DND-41 (cell line): ENCODE data around the gene PAK1IP1.

Source experiments
- ATAC-seq: fragments of 200-7000 bp; cut with Tn5 transposase; 3 replicates; pipeline ENCODE4 v1.9.1; 2021; ENCODE audit warnings: low read depth; ENCODE audit not compliant: insufficient read depth
- DNase-seq: peaks from one replicate; pipeline ENCODE4 v3.0.0-alpha.2; 2020
- H2AFZ ChIP-seq: 2 replicates; pipeline ENCODE4 v1.6.0; 2012; ENCODE audit warnings: low read depth, low read length
- H3K27ac ChIP-seq: 2 replicates; pipeline ENCODE4 v1.5.1; 2012; ENCODE audit warnings: low read length, inconsistent platforms
- H3K27me3 ChIP-seq: fragments of 200-600 bp; sonication (generic); 2 replicates; pipeline ENCODE4 v1.6.0; 2012; ENCODE audit warnings: low read length, mild to moderate bottlenecking, inconsistent platforms; ENCODE audit not compliant: insufficient read depth, poor library complexity
- H3K36me3 ChIP-seq: 2 replicates; pipeline ENCODE4 v1.5.1; 2012; ENCODE audit warnings: low read length, inconsistent platforms; ENCODE audit not compliant: insufficient read depth
- H3K4me1 ChIP-seq: 2 replicates; pipeline ENCODE4 v1.5.1; 2012; ENCODE audit warnings: mild to moderate bottlenecking, low read length; ENCODE audit not compliant: insufficient read depth
- H3K4me2 ChIP-seq: 2 replicates; pipeline ENCODE4 v1.6.0; 2012; ENCODE audit warnings: mild to moderate bottlenecking, moderate library complexity, low read length, inconsistent platforms; ENCODE audit not compliant: insufficient read depth
- H3K4me3 ChIP-seq, 2 experiments: fragments of 200-600 bp in 1 of 2; shearing (Covaris generic) in 1 of 2; 2 replicates each; pipeline ENCODE4 v1.5.1; 2012 to 2016; ENCODE audit warnings: inconsistent platforms in 2 of 2, low read length in 2 of 2, mild to moderate bottlenecking in 2 of 2, low read depth in 1 of 2, moderate library complexity in 1 of 2
- H3K79me2 ChIP-seq: 2 replicates; pipeline ENCODE4 v1.6.0; 2012; ENCODE audit warnings: low read length, inconsistent platforms; ENCODE audit not compliant: insufficient read depth
- H3K9ac ChIP-seq: 2 replicates; pipeline ENCODE4 v1.6.0; 2012; ENCODE audit warnings: low read depth, mild to moderate bottlenecking, inconsistent platforms, low read length, moderate library complexity
- H3K9me3 ChIP-seq: 2 replicates; pipeline ENCODE4 v1.5.1; 2012; ENCODE audit warnings: low read length, moderate library complexity, mild to moderate bottlenecking, inconsistent platforms; ENCODE audit not compliant: insufficient read depth, severe bottlenecking
- H4K20me1 ChIP-seq: 2 replicates; pipeline ENCODE4 v1.6.0; 2012; ENCODE audit warnings: low read length; ENCODE audit not compliant: insufficient read depth
- EZH2 ChIP-seq: IDR thresholded peaks from 3 replicates; pipeline ENCODE4 v1.6.1; 2012; ENCODE audit warnings: borderline replicate concordance, low read depth, mild to moderate bottlenecking, moderate library complexity, low read length, inconsistent platforms; ENCODE audit not compliant: severe bottlenecking
- TF ChIP-seq, protein P1 (sequence below): IDR thresholded peaks from 2 replicates; pipeline ENCODE4 v1.5.1; 2012; ENCODE audit warnings: borderline replicate concordance, low read length, moderate library complexity, mild to moderate bottlenecking; ENCODE audit not compliant: poor library complexity, severe bottlenecking; ENCODE audit errors: extremely low read depth

Gene PAK1IP1

DNA sequence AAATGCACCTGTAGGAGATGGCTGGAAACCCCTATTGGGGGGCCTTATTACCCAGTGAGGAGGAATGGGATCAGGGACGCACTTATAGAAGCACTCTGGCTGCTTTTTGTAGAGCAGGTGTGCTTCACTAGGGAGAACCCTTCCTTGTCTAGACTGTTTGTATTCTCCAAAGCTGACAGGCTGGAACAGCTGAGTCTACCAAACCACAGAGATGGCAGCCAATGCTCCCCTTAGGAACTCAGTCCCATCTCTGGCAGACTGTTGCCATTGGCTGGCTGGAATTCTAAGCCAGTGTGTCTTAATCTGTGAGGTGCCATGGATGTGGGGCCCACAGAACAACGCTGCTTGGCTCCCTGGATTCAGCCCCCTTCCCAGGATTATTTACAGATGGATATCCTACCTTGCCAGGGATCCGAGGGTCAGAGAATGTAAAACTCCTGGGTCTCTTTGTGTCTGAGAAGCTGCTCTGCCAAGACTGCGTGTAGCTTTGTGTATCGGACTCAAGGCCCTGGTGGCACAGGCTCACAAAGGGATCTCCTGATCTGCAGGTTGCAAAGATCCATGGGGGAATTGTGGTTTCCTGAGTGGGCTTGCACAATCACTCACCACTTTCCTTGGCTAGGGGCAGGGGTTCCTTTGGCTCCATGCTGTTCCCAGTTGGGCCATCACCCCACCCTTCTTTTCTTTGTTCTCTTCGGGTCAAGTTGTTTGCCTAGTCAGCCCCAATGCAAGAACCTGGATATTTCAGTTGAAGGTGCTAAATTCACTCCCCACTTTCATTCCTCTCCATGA is 26.4 kb upstream of the PAK1IP1 start:
- no peaks in the 10 kb centered on the region for H3K9me3 ChIP-seq
- no peak overlapping the region for H2AFZ ChIP-seq
- H3K9ac ChIP-seq: no peak overlapping the region
- DNase-seq (no peak), ATAC-seq (no peak)
- H3K4me2 ChIP-seq: no peak overlapping the region
- no peak overlapping the region for H3K4me3 ChIP-seq
- no peaks in the 10 kb centered on the region for H3K79me2 ChIP-seq
- no peaks in the 10 kb centered on the region for H4K20me1 ChIP-seq
- no peaks in the 10 kb centered on the region for H3K4me1 ChIP-seq
- TF ChIP-seq, protein P1, sequence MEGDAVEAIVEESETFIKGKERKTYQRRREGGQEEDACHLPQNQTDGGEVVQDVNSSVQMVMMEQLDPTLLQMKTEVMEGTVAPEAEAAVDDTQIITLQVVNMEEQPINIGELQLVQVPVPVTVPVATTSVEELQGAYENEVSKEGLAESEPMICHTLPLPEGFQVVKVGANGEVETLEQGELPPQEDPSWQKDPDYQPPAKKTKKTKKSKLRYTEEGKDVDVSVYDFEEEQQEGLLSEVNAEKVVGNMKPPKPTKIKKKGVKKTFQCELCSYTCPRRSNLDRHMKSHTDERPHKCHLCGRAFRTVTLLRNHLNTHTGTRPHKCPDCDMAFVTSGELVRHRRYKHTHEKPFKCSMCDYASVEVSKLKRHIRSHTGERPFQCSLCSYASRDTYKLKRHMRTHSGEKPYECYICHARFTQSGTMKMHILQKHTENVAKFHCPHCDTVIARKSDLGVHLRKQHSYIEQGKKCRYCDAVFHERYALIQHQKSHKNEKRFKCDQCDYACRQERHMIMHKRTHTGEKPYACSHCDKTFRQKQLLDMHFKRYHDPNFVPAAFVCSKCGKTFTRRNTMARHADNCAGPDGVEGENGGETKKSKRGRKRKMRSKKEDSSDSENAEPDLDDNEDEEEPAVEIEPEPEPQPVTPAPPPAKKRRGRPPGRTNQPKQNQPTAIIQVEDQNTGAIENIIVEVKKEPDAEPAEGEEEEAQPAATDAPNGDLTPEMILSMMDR: no peak
- TF ChIP-seq EZH2: no peak
- H3K36me3 ChIP-seq: no peaks in the 10 kb centered on the region
- H3K27me3 ChIP-seq: no peaks in the 10 kb centered on the region
- H3K27ac ChIP-seq: no peak overlapping the region

DNA sequence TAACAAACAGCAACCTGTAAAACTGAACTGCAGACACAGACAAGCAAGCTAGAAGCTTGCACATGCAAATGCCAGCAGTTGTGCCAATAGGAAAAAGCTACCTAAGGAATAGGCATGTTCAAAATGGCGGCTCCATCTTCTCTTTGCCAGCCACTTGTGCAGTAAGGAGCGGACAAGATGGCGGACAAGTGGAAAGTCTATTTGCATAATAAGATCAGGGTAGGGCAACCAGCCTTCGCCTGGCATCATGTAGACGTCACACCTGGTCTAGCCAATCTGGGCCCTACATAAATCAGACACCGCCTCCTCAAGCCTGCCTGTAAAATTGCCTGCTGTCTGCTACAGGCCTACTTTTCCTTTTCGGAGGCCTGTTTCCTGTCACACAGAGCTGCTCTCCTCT is 18.4 kb upstream of the PAK1IP1 start:
- TF ChIP-seq, protein P1: no peak
- no peak for TF ChIP-seq EZH2
- Histone ChIP-seq H3K4me3 (no peak overlapping the region), H3K9me3 (no peaks in the 10 kb centered on the region), H4K20me1 (no peaks in the 10 kb centered on the region), H3K4me2 (no peak overlapping the region), H3K27me3 (no peaks in the 10 kb centered on the region), H3K36me3 (no peaks in the 10 kb centered on the region), H3K79me2 (no peaks in the 10 kb centered on the region), H3K9ac (no peak overlapping the region), H2AFZ (no peak overlapping the region), H3K4me1 (no peaks in the 10 kb centered on the region), H3K27ac (no peak overlapping the region)
- DNase-seq: no peak
- ATAC-seq: no peak

DNA sequence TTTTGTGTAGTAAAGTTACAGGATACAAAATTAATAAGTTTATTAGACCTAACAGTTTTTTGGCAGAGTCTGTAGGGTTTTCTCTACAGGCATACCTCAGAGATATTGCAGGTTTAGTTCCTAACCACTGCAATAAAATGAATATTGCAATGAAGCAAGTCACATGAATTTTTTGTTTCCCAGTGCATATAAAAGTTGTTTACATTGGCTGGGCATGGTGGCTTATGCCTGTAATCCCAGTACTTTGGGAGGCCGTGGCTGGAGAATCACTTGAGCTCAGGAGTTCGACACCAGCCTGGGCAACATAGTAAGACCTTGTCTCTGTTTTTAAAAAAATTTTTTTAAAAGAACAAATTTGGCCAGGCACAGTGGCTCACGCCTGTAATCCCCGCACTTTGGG is 16.3 kb upstream of the PAK1IP1 start:
- TF ChIP-seq EZH2: no peak
- TF ChIP-seq, protein P1: no peak
- Histone ChIP-seq H3K9me3 (peaks cover 5% of the 10 kb centered on the region), H3K4me1 (no peaks in the 10 kb centered on the region), H3K27me3 (no peaks in the 10 kb centered on the region), H3K79me2 (no peaks in the 10 kb centered on the region), H2AFZ (no peak overlapping the region), H4K20me1 (no peaks in the 10 kb centered on the region), H3K9ac (no peak overlapping the region), H3K4me3 (no peak overlapping the region), H3K27ac (no peak overlapping the region), H3K36me3 (no peaks in the 10 kb centered on the region), H3K4me2 (no peak overlapping the region)
- ATAC-seq: no peak
- DNase-seq: no peak

DNA sequence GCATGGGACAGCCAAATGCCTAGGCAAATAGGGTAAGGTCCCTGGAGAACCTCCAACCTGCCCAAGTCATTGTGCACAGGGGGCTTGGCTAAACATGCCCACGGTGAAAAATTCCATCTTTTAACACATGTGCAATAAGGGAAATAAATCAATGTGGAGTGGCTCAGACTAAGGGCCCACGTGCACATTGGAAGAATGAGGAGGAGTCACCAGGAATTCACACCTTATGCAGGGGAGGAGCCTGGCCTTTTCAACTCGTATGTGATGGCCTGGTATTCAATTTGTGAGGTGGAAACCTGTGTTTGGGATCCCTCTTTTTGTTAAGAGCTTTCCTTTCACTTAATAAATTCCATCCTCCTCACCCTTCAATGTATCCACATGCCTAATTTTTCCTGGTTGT is 13.0 kb upstream of the PAK1IP1 start:
- Histone ChIP-seq H3K9ac (no peak overlapping the region), H3K4me1 (no peaks in the 10 kb centered on the region), H2AFZ (no peak overlapping the region), H3K36me3 (no peaks in the 10 kb centered on the region), H3K27me3 (no peaks in the 10 kb centered on the region), H3K27ac (no peak overlapping the region), H3K4me3 (no peak overlapping the region), H3K79me2 (no peaks in the 10 kb centered on the region), H4K20me1 (no peaks in the 10 kb centered on the region), H3K9me3 (peaks cover 5% of the 10 kb centered on the region), H3K4me2 (no peak overlapping the region)
- no peak for DNase-seq
- TF ChIP-seq, protein P1: no peak
- no peak for TF ChIP-seq EZH2
- no peak for ATAC-seq
